Sigmoid colon (tissue), 4 donors: ENCODE measurements around the gene ILRUN.
"Not testable (repeated sequence)": the region's sequence is repeated elsewhere in the genome, so short reads cannot be mapped to it uniquely, and the experiment has no call there.

Experiments used
- CTCF ChIP-seq, 4 experiments: fragments of 450-650 bp in 3 of 4; fragments of 200-600 bp in 1 of 4; IDR thresholded peaks; one replicate each; pipeline ENCODE4 v1.5.1; 2016 to 2019; ENCODE audit warnings: antibody characterized with exemption in 4 of 4, mild to moderate bottlenecking in 3 of 4, moderate library complexity in 2 of 4
- EP300 ChIP-seq, 4 donors: sonication (generic); formaldehyde crosslinking; IDR thresholded peaks; one replicate each; pipeline ENCODE4 v1.6.1; 2017; ENCODE audit warnings: antibody characterized with exemption in 4 of 4
- POLR2A ChIP-seq, 2 donors: fragments of 450-650 bp; IDR thresholded peaks; one replicate each; pipeline ENCODE4 v1.6.1; 2016; ENCODE audit warnings: antibody characterized with exemption in 2 of 2, mild to moderate bottlenecking in 2 of 2, moderate library complexity in 2 of 2
- POLR2AphosphoS5 ChIP-seq, 4 donors: sonication (generic); formaldehyde crosslinking; IDR thresholded peaks; one replicate each; pipeline ENCODE4 v1.6.1; 2017; ENCODE audit warnings: antibody characterized with exemption in 4 of 4

DNA sequence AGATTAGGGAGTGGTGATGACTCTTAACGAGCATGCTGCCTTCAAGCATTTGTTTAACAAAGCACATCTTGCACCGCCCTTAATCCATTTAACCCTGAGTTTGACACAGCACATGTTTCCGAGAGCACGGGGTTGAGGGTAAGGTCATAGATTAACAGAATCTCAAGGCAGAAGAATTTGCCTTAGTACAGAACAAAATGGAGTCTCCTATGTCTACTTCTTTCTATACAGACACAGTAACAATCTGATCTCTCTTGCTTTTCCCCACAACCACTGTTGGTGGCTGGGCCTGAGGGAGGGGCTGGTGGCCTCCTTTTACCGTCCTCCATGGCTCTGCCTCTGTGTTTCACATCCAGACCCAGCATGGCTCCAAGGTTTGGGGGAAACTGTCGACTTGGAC is 23.6 kb upstream of the ILRUN start:
- not testable (repeated sequence) for TF ChIP-seq CTCF, POLR2A, EP300, POLR2AphosphoS5 (IDR thresholded peaks at IDR 0.05)
